GM06990 (cell line): Measurements from ENCODE around the gene CSMD2.

ENCODE experiments used
- DNase-seq: peaks from one replicate; pipeline ENCODE4 v3.0.0-alpha.2; 2011; ENCODE audit not compliant: insufficient read length; ENCODE audit errors: extremely low read depth
- H3K27me3 ChIP-seq: replicated peaks from 2 replicates; pipeline ENCODE4 v1.6.0; 2011; ENCODE audit warnings: low read length; ENCODE audit not compliant: control insufficient read depth, insufficient read depth
- H3K36me3 ChIP-seq: 2 replicates; pipeline ENCODE4 v1.5.1; 2011; ENCODE audit warnings: low read length; ENCODE audit not compliant: control insufficient read depth, insufficient read depth
- H3K4me3 ChIP-seq: replicated peaks from 2 replicates; pipeline ENCODE4 v1.5.1; 2011; ENCODE audit warnings: low read depth, mild to moderate bottlenecking, control low read depth, low read length
- CTCF ChIP-seq: IDR thresholded peaks from 2 replicates; pipeline ENCODE4 v1.5.1; 2011; ENCODE audit warnings: low read length, control low read depth, mild to moderate bottlenecking, inconsistent platforms; ENCODE audit not compliant: insufficient read depth, poor library complexity, severe bottlenecking

The CSMD2 gene

GRCh38 chr1:33821291-33821690 lies 343.7 kb downstream of the CSMD2 start:
- Histone ChIP-seq H3K27me3 (no peaks in the 10 kb centered on the region; the same call in 1 of the 2 replicates), H3K4me3 (no peak overlapping the region), H3K36me3 (no peaks in the 10 kb centered on the region)
- no peak for DNase-seq
- TF ChIP-seq CTCF = no peak

GRCh38 chr1:33820804-33821203 lies 344.2 kb downstream of the CSMD2 start:
- no peak overlapping the region for H3K4me3 ChIP-seq
- TF ChIP-seq CTCF = no peak

GRCh38 chr1:33819913-33820311 lies 345.1 kb downstream of the CSMD2 start:
- no peak for DNase-seq
- no peak overlapping the region for H3K4me3 ChIP-seq
- TF ChIP-seq CTCF = no peak

More at GRCh38 chr1:33820804-33821203, 344.2 kb downstream of the CSMD2 start:
- Histone ChIP-seq H3K36me3 (no peaks in the 10 kb centered on the region), H3K27me3 (no peaks in the 10 kb centered on the region; the same call in 1 of the 2 replicates)
- no peak for DNase-seq

GRCh38 chr1:33819290-33819912 lies 345.6 kb downstream of the CSMD2 start:
- Histone ChIP-seq H3K36me3 (no peaks in the 10 kb centered on the region), H3K4me3 (no peak overlapping the region), H3K27me3 (no peaks in the 10 kb centered on the region; the same call in 1 of the 2 replicates)
- no peak for DNase-seq
- TF ChIP-seq CTCF = no peak

More at GRCh38 chr1:33819913-33820311, 345.1 kb downstream of the CSMD2 start:
- H3K36me3 ChIP-seq = no peaks in the 10 kb centered on the region
- no peaks in the 10 kb centered on the region; the same call in 1 of the 2 replicates for H3K27me3 ChIP-seq

- H3K27me3 ChIP-seq = no peaks in the 10 kb centered on the region; the same call in 1 of the 2 replicates
- no peak overlapping the region for H3K4me3 ChIP-seq
- DNase-seq = no peak
- no peaks in the 10 kb centered on the region for H3K36me3 ChIP-seq
- TF ChIP-seq CTCF = no peak
These were observed 347.0 kb downstream of the CSMD2 start for GRCh38 chr1:33818071-33818470.
